NCI-H748 treated with DMSO at 0.1 percent for 48 hours (cell line): ENCODE data around the gene SCEL.
"Not testable (repeated sequence)": the region's sequence is repeated elsewhere in the genome, so short reads cannot be mapped to it uniquely, and the experiment has no call there.

ENCODE experiments used
- DNase-seq: peaks from one replicate; lab custom pipeline; 2025; lab: John Stamatoyannopoulos, UW

The SCEL gene

GRCh38 chr13:77535448-77535847, at the start of gene SCEL:
TSS of gene SCEL (plus strand) at chr13:77535706. CDS start at chr13:77555876, 20,170 bp downstream.
- no peak for DNase-seq

DNA sequence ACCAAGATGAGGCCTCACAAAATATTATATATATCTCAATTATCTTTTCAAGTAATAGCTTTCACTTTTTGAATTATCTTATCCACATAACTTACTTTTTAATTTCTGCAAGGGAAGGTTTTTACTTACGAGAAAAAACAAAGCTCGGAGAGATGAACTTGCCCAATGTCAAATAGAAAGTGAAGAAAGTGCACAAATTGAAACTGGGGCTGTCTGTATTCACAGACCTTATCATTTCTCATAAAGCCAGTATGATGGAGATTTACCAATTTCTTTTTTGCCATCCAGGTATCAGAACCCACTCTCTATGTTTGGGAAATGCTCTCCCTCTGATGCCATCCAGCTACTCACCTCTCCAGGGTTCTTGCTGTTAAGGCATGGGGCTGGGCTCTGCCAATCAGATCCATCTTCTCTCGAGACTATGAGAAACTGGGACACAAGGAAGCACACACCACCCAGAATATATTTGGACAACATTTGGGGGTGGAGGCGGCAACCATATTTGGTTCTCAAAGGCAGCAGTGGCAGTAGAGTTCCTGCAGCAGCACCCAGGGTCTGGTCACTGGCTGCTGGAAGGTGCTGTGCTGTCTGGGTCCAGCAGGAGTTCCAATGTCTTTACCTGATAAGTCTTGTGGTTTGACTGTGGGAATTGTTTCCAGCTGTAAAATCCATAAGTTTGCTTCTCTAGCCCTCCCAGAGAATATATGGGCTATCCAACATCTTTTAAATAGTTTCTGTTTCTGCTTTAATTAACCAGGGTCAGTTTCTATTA, 45.8 kb upstream of the SCEL start:
- no peak for DNase-seq

GRCh38 chr13:77492982-77493381, 42.5 kb upstream of the SCEL start:
- DNase-seq, result peak; percentile 77

GRCh38 chr13:77494226-77494625, 41.3 kb upstream of the SCEL start:
- no peak for DNase-seq

DNA sequence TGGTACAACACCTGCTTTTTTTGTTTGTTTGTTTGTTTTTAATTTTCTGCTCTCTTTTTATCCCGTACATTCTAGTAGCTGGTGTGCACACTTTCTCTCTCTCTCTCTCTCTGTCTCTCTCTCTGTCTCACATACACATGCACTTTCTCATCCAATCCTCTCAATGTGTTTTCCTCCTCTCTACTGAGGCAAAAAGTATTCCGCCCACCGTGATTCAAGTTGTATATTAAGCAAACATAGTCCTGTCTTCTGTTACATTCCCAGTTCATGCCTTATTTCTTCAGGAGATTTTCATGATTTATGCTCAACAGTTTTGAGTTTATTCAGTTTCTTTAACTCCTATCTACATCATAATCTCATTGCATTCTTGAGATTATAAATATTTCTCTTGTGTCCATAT, 38.2 kb upstream of the SCEL start:
- no peak for DNase-seq

GRCh38 chr13:77497835-77498234, 37.7 kb upstream of the SCEL start:
- DNase-seq, result no peak

- DNase-seq, result no peak
Measured at GRCh38 chr13:77502104-77502720, 33.3 kb upstream of the SCEL start.

DNA sequence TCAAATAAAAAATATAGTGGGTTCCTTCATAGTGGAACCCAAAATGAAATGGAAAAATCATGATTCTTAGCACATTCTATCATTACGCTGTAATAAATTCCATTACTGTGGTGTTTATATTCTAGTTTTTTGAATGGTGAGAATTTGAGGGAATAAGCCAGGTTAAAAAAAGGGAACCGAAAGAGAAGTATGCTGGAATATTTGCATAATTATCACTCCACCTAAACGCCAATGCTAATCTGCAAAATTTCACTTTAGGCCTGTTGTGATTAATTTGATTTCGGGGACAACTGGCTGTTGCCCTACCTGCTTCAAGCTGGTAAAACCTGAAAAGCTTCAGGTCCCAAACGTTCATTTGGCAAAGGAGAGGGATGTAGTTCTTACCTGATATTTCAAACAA, 32.1 kb upstream of the SCEL start:
- no peak for DNase-seq

GRCh38 chr13:77506874-77507273, 28.6 kb upstream of the SCEL start:
- no peak for DNase-seq

GRCh38 chr13:77507931-77508776, 27.4 kb upstream of the SCEL start:
- DNase-seq, result no peak

- no peak for DNase-seq
Measured at GRCh38 chr13:77508959-77509620, 26.4 kb upstream of the SCEL start.

DNA sequence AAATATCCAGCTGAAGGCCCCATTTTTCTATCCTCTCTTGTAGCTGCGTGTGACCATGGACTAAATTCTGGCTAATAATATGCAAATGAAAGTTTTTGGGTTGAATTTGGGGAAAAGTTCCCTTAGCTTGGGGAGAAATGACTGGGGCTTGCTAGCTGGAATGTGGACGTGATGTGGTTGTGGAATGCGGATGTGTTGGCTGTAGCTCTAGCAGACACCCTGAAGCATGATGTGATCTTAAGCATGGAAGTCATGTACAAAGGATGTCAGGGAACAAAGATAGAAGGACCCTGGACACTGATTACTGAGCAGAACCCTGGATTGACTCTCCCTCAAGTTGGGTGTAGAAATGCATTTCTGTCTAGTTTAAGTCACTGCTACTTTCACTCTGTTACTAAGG, 25.4 kb upstream of the SCEL start:
- no peak for DNase-seq

- peak; percentile 43 for DNase-seq
Measured at GRCh38 chr13:77511552-77511951, 24.0 kb upstream of the SCEL start.

DNA sequence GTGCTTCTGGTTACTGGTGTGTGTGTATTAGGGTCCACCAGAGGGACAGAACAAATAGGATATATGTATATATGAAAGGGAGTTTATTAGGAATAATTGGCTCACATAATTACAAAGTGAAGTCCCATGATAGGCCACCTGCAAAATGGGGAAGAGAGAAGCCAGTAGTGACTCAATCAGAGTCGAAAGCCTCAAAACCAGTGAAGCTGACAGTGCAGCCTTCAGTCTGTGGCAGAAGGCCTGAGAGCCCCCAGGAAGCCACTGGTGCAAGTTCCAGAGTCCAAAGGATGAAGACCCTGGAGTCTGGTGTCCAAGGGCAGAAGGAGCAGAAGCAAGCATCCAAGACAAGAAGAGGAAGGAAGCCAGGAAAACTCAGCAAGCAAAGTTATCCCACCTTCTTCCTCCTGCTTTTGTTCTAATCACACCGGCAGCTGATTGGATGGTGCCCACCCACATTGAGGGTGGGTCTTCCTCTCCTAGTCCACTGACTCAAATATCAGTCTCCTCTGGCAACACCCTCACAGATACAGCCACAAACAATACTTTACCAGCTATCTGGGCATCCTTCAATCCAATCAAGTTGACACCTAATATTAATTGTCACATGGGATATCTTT, 21.7 kb upstream of the SCEL start:
- no peak for DNase-seq

GRCh38 chr13:77514336-77514726, 21.2 kb upstream of the SCEL start:
- DNase-seq, result no peak

DNA sequence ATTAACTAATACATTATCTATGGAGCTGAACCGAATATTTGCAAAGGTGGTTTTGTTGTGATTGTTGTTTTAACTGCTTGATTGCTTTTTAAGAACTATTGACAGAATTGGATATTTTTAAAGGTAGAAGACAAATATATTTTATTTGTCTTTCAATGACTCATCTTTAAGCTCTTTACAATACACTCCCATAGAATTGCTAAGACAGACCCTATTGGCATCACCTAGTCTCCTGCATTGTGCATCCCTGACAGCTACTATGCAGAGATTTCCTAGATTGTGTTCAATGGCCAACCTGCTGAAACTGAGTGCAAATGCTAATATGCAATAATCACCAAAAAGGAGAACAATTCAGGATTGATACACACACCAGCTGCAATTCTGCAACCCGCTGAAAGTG, 19.7 kb upstream of the SCEL start:
- DNase-seq, result no peak

DNA sequence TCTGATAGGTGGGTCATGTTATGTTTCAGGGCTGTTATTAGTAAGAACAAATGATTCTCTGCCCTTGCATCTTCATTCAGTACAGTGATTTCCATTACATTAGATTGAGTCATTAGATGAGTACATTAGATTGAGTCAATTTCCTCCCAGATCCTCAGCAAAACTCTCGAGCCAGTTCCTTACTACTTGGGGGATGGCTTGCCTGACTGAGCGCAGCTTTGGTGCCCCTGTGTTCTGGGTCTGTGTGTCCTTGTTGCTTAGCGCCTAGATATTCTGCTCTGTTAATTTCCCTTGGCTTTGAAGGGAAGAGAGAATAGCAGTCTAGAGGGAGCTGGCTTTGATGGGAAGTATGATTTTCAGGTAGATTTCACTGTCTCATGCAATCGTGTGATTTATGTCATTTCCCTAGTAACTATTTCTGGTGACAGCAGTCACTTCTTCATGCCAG, 19.1 kb upstream of the SCEL start:
- no peak for DNase-seq

DNA sequence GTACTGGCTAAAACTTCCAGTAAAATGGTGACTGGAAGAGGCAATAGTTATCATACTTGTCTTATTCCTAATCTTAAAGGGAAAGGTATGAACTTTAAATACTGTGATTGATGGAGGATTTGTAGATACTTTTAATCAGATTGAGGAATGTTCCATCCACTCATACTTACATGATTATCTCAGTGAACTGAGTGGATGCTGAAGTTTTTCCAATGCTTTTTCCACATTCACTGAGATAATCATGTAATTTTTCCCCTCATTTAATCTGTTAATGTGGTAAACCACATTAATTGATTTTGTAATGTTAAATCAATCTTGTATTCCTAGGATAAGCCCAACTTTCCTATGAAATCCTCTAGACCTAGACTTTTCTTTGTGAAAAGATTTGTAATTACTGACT, 17.2 kb upstream of the SCEL start:
- no peak for DNase-seq

- not testable (repeated sequence) for DNase-seq
Measured at GRCh38 chr13:77519396-77519795, 16.1 kb upstream of the SCEL start.

GRCh38 chr13:77519808-77520207, 15.7 kb upstream of the SCEL start:
- DNase-seq, result no peak

DNA sequence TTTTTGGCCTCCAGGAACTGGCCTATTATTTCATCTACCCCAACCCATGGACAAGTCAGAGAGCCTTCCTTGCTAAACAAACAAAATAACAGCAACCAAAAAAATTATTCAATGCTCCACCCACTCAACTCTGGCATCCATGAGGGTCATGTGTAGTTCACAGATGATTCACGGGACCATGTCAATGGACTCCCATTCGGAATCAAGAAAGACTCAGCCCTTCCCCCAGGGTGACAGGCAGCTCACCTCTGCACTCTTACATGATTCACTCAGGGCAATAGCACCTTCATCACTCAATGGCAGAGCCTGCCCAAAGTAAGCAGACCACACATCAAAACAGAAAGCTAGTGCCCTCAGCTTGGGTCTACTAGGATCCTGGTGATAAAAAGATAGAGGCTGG, 14.3 kb upstream of the SCEL start:
- DNase-seq, result no peak
